ACC112 (cell line): ENCODE data around the gene ASPHD1.
"Not testable (repeated sequence)": the region's sequence is repeated elsewhere in the genome, so short reads cannot be mapped to it uniquely, and the experiment has no call there.

Experiments
- H2AFZ ChIP-seq: fragments of 200-600 bp; sonication (generic); one replicate; pipeline ENCODE4 v1.6.0; 2017; ENCODE audit warnings: antibody characterized with exemption, low read length; ENCODE audit not compliant: unreplicated experiment
- H3K27ac ChIP-seq: fragments of 200-600 bp; sonication (generic); 2 replicates; pipeline ENCODE4 v1.5.1; 2014; ENCODE audit warnings: low read depth, mild to moderate bottlenecking, antibody characterized with exemption, low read length, moderate library complexity
- H3K27me3 ChIP-seq: fragments of 200-600 bp; sonication (generic); 2 replicates; pipeline ENCODE4 v1.6.1; 2014; ENCODE audit warnings: mild to moderate bottlenecking, antibody characterized with exemption, low read length, moderate library complexity, mixed read lengths; ENCODE audit not compliant: insufficient read depth
- H3K36me3 ChIP-seq: fragments of 200-600 bp; sonication (generic); 2 replicates; pipeline ENCODE4 v1.6.1; 2016; ENCODE audit warnings: mild to moderate bottlenecking, antibody characterized with exemption, low read length, moderate library complexity, mixed read lengths; ENCODE audit not compliant: insufficient read depth
- H3K4me1 ChIP-seq: fragments of 200-600 bp; sonication (generic); one replicate; pipeline ENCODE4 v1.6.1; 2016; ENCODE audit warnings: low read length, mixed read lengths; ENCODE audit not compliant: insufficient read depth, unreplicated experiment, control insufficient read depth
- H3K4me3 ChIP-seq: fragments of 200-600 bp; sonication (generic); 2 replicates; pipeline ENCODE4 v1.5.1; 2014; ENCODE audit warnings: mild to moderate bottlenecking, low read depth, low read length
- H3K79me2 ChIP-seq: fragments of 200-600 bp; sonication (generic); one replicate; pipeline ENCODE4 v1.6.0; 2016; ENCODE audit warnings: low read length; ENCODE audit not compliant: control insufficient read depth, unreplicated experiment, insufficient read depth

Gene ASPHD1

DNA sequence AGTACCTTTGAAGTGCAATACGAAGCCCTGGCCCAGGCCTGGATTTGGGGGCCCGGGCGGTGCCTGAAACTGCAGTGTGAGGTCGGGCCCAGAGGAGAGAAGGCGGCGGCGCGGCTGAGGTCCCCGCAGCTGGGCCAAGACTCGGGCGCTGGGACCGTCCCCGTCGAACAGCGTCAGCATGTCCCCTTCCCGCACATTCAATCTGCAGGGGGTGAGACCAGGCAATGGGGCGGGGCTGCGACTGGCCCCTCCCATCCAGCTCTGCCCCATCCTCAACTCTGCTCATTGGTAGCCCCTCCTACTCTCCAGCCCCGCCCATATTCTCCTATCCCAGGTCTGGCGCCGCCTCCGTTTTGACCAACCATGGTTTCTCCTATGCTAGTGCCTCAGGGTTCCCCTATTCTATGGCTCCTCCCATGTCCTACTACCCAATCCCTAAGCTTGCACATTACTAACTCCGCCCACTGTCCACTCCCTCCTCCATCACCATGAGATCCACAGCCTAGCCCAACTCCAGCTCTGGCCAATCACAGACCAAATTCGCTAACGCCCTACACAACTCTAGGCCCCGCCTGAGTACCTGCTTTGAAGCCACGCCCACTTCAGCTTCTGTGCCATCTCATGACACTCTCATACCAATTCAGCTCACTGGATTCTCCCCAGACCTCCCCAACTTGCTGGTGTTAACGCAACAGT lies 22.9 kb upstream of the ASPHD1 start:
- no peaks in the 10 kb centered on the region for H3K4me1 ChIP-seq
- no peaks in the 10 kb centered on the region for H3K36me3 ChIP-seq
- H3K4me3 ChIP-seq, result no peak overlapping the region
- no peak overlapping the region for H3K27ac ChIP-seq
- no peaks in the 10 kb centered on the region for H3K79me2 ChIP-seq
- peaks cover 25% of the 10 kb centered on the region for H3K27me3 ChIP-seq
- H2AFZ ChIP-seq, result no peak overlapping the region

DNA sequence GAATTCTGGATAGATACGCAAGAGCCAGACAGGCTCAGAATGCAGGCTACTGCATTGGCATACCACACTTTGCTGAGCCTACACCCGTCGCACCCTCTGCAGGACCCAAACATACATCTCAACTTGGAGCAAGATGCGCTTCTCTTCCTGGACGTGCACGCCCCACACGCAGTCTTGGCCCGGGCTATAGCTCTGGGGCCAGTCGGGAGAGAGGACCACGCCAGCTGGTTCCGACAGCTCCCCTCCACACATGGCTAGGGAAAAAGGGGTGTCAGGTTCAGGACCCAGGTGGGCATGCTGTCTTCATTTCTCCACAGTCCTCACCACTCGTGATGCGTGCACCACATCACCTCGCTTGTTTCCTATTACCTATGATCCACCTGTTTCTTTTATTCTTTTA lies 22.1 kb upstream of the ASPHD1 start:
- no peaks in the 10 kb centered on the region for H3K36me3 ChIP-seq
- no peak overlapping the region for H3K27ac ChIP-seq
- no peak overlapping the region for H3K4me3 ChIP-seq
- H3K27me3 ChIP-seq, result peaks cover 25% of the 10 kb centered on the region
- no peaks in the 10 kb centered on the region for H3K79me2 ChIP-seq
- no peak overlapping the region for H2AFZ ChIP-seq
- H3K4me1 ChIP-seq, result no peaks in the 10 kb centered on the region

DNA sequence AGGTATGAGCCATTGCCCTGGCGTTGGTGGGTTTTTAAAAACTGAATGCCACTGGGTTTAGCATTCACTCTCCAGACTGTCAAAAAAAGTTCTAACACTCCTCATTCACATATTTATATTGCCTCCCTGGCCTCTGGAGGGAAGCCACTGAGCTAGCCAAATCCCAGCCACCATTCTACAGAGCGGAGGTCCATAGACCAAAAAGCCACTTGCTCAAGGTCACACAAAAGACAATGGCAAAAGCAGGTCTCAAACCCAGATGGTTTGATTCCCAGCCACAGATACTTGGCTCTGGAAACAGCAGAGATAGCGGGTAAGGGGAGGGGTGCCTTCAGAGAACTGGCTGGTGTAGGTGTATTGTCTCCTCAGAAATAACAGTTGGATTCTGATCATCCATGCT lies 19.2 kb upstream of the ASPHD1 start:
- Histone ChIP-seq H3K79me2 (no peaks in the 10 kb centered on the region), H3K27ac (no peak overlapping the region), H3K27me3 (peaks cover 22% of the 10 kb centered on the region), H3K36me3 (no peaks in the 10 kb centered on the region), H3K4me1 (no peaks in the 10 kb centered on the region), H2AFZ (no peak overlapping the region), H3K4me3 (no peak overlapping the region)

DNA sequence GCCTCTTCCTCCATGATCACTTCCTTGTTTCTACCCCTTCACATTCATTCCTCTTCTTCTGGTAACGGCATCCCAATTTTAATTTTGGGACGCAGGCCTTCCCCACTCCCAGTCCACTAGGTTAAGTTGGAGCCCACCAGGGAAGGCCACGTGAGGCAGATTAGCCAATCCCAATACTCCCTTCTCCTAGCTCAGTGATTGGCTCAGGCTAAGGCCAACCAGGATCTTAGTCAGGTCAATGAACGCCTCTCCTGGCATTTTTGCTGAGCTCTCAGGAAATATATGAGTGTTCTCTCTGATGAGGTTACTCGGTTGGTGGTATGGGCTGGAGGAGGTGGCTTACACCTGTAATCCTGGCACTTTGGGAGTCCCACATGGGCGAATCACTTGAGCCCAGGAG lies 16.3 kb upstream of the ASPHD1 start:
- no peaks in the 10 kb centered on the region for H3K4me1 ChIP-seq
- no peaks in the 10 kb centered on the region for H3K36me3 ChIP-seq
- no peaks in the 10 kb centered on the region for H3K79me2 ChIP-seq
- H3K4me3 ChIP-seq, result no peak overlapping the region
- no peak overlapping the region for H2AFZ ChIP-seq
- H3K27ac ChIP-seq, result no peak overlapping the region
- no peaks in the 10 kb centered on the region for H3K27me3 ChIP-seq

DNA sequence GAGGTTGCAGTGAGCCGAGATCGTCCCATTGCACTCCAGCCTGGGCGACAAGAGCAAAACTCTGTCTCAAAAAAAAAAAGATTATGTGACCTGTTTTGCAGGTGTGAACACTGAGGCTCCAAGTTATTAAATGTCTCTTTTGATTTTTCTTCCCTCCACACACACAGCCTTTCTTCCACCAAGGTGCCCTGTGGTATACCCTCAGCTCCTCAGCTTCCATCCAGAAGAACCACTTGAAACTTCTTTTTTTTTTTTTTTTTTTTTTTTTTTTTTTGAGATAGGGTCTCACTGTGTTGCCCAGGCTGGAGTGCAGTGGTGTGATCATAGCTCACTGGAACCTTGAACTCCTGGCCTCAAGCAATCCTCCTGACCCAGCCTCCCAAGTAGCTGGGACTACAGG lies 10.9 kb upstream of the ASPHD1 start:
- H3K27me3 ChIP-seq, H3K4me1 ChIP-seq, H3K4me3 ChIP-seq, H3K79me2 ChIP-seq, H2AFZ ChIP-seq, H3K36me3 ChIP-seq, H3K27ac ChIP-seq: not testable (repeated sequence)

DNA sequence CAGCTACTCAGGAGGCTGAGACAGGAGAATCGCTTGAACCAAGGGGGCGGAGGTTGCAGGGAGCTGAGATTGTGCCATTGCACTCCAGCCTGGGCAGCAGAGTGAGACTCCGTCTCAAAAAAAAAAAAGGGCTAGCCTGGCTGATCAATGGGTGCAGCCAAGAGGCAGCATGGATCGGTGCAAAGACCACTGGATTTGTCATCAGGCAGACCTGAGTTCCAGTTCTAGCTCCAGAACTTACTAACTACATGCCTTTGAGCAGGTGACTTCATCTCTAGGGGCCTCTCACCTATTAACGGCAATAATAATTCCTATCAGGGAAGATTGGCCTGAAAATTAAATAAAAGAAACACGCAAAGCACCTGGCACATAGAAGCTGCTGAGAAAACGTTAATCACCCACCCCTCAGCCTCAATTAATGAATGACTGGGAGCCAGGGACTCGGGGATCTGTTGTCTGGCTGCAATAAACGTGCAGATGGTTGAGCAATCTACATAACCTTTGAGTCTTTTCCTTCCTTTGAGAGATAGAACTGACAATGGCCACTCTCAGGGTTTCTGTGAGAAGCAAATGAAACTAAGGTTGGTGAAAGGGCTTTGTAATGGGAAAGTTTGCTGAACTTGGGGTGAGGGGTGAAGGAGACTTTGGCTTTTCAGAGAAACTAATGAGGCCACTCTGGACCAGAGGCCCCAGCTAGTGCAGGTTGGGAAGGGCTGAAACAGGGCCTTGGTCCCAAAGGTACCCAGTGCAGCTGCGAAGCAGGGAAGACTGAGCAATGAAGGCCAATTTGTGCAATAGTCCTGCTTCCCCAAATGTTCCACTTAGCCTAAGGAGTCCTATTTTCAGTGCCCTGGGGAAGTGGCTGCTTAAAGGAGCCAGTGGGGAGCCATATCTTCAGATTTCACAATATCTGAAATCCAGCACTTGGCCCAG lies 8.5 kb upstream of the ASPHD1 start:
- no peak overlapping the region for H3K4me3 ChIP-seq
- H3K36me3 ChIP-seq, result no peaks in the 10 kb centered on the region
- H3K27me3 ChIP-seq, result no peaks in the 10 kb centered on the region
- no peak overlapping the region for H3K27ac ChIP-seq
- H2AFZ ChIP-seq, result no peak overlapping the region
- H3K4me1 ChIP-seq, result no peaks in the 10 kb centered on the region
- H3K79me2 ChIP-seq, result no peaks in the 10 kb centered on the region

DNA sequence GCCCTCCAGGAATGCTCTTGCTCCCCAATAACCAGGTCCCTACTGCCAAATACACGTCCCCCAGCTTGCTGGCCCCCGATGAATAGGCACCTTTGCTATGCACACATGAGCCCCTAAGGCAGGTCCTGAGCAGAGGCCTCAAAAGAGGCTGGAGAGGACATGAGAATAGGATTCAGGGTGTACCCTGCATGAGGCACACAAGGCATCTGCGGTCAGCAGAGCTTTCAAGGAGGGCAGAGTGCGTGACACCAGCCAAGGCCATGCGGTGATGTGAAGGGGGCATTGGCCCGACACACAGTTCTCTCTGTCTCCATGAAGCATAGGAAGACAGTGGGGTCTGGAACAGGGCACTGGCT lies 7.9 kb upstream of the ASPHD1 start:
- H3K36me3 ChIP-seq, result no peaks in the 10 kb centered on the region
- H3K27me3 ChIP-seq, result no peaks in the 10 kb centered on the region
- no peak overlapping the region for H3K4me3 ChIP-seq
- no peaks in the 10 kb centered on the region for H3K4me1 ChIP-seq
- no peak overlapping the region for H3K27ac ChIP-seq
- no peaks in the 10 kb centered on the region for H3K79me2 ChIP-seq
- no peak overlapping the region for H2AFZ ChIP-seq

DNA sequence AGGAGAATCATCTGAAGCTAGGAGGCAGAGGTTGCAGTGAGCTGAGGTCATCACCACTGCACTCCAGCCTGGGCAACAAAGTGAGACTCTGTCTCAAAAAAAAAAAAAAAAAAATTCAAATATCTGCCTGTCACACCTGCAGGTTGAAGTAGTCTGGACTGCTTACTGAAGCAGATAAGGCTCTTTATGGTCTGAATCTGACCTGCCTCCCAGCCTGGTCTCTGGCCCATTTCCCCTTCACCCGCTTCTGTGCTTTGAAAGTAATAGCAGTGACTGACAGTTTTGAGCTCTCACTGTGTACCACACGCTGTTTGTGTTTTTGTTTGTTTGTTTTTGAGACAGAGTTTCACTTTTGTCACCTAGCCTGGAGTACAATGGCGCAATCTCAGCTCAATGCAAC lies 6.7 kb upstream of the ASPHD1 start:
- peaks cover 8% of the 10 kb centered on the region for H3K4me1 ChIP-seq
- no peak overlapping the region for H3K4me3 ChIP-seq
- H2AFZ ChIP-seq, result no peak overlapping the region
- no peaks in the 10 kb centered on the region for H3K36me3 ChIP-seq
- no peak overlapping the region for H3K27ac ChIP-seq
- H3K27me3 ChIP-seq, result no peaks in the 10 kb centered on the region; the same call in 1 of the 2 replicates
- H3K79me2 ChIP-seq, result no peaks in the 10 kb centered on the region

DNA sequence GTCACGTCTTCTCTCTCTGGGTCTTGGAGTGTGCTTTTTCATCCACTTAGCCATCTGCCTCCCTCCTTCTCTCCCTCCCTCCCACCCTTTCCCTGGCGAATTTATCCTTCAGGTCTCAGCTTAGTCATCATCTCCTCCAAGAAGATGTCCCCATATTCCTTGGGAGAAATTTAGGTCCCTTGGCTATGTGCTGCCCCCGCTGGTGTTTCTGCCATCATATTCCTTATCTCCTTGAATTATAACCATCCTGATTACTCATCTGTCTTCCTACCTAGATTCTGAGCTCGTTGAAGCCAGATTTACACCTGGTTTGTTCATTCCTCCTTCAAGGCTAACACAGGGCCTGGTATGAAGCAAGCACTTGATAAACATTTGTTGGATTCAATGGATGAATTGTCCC lies 5.9 kb upstream of the ASPHD1 start:
- no peaks in the 10 kb centered on the region; the same call in 1 of the 2 replicates for H3K27me3 ChIP-seq
- H3K79me2 ChIP-seq, result no peaks in the 10 kb centered on the region
- no peak overlapping the region for H3K27ac ChIP-seq
- no peak overlapping the region for H2AFZ ChIP-seq
- no peak overlapping the region for H3K4me3 ChIP-seq
- H3K36me3 ChIP-seq, result no peaks in the 10 kb centered on the region
- peaks cover 10% of the 10 kb centered on the region for H3K4me1 ChIP-seq

DNA sequence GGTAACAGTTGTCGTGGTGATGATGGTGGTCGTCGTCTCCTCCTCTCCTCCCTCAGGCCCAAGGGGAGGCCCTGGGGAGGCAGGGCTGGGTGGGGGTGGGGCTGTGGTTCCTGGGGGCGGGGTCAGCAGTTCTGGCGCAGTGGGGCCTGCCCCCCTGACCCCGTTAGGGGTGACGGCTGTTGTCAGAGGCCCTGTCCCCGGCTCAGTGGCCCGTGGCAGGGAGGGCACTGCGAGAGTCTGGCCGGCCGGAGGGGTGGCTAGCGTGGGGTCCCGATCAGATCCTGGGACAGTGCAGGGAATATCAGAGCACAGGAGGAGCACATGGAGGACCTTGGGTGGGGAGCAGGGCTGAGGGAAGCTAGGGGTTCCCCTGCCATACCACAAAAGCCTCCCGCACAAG lies 3.4 kb upstream of the ASPHD1 start:
- Histone ChIP-seq H3K4me1 (peaks cover 16% of the 10 kb centered on the region), H2AFZ (no peak overlapping the region), H3K27ac (no peak overlapping the region), H3K79me2 (peaks cover 9% of the 10 kb centered on the region), H3K36me3 (no peaks in the 10 kb centered on the region), H3K4me3 (no peak overlapping the region), H3K27me3 (no peaks in the 10 kb centered on the region; the same call in 1 of the 2 replicates)

DNA sequence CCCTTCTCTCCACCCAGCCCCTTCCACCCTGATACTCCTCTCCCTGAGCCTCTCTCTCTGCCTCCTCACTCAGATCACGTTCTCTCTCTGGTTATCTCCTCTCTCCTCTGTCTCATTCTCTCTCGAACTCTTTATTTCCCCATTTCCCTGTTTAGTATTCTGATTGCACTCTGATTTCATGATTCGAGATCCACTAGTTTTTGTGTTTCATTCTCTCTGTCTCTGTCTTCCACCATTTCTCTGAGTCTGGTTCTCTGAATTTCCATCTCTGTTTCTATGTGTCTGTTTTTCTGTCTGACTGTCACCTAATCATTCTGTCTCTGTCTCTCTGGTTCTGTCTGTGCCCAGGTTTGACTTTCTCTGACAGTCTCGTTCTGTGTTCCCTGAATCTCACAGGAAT lies 3.0 kb upstream of the ASPHD1 start:
- H3K27ac ChIP-seq, result no peak overlapping the region
- no peaks in the 10 kb centered on the region; the same call in 1 of the 2 replicates for H3K27me3 ChIP-seq
- H2AFZ ChIP-seq, result no peak overlapping the region
- peaks cover 14% of the 10 kb centered on the region for H3K79me2 ChIP-seq
- H3K36me3 ChIP-seq, result no peaks in the 10 kb centered on the region
- no peak overlapping the region for H3K4me3 ChIP-seq
- H3K4me1 ChIP-seq, result peaks cover 21% of the 10 kb centered on the region
